ENCODE data around the gene MAPK1.

MAPK1 gene

GRCh38 chr22:21708960-21709359 lies 158.5 kb downstream of the MAPK1 start (continued):
- TF ChIP-seq KLF1 (tag by site-specific recombination; IDR thresholded peaks at IDR 0.05) = no peak

GRCh38 chr22:21707677-21708076 lies 159.8 kb downstream of the MAPK1 start:
- no peak overlapping the region for H3K27ac ChIP-seq (ENCODE audit: extremely low read depth, low read depth, low read length)
- CTCF ChIA-PET = interaction anchor here (0.5 to 3.6 kb wide), 7 partner anchors 17 to 245 kb away, joined by 3 to 19 read pairs (median 5); partner anchors contain the start of gene PPM1F
- H3K9me3 ChIP-seq (ENCODE audit: control insufficient read depth, insufficient read depth, low read depth, low read length) = no peaks in the 10 kb centered on the region
- TF ChIP-seq ZNF366 (tag by site-specific recombination; conservative IDR thresholded peaks at IDR 0.05) (peak; percentile 39; the same call in 1 of the 2 replicates), IKZF3 (tag by site-specific recombination; IDR thresholded peaks at IDR 0.05) (0 out of 2 replicates have a peak, but pooled peaks have one; percentile 18), SCRT2 (tag by site-specific recombination; IDR thresholded peaks at IDR 0.05) (peak; percentile 80), ZNF610 (tag by site-specific recombination; IDR thresholded peaks at IDR 0.05; ENCODE audit: borderline replicate concordance) (no peak), MYNN (tag by site-specific recombination; IDR thresholded peaks at IDR 0.05; ENCODE audit: borderline replicate concordance) (no peak), OSR2 (tag by site-specific recombination; IDR thresholded peaks at IDR 0.05) (peak; percentile 11; the same call in 1 of the 2 replicates), ZNF600 (tag by site-specific recombination; IDR thresholded peaks at IDR 0.05) (no peak), ZNF704 (tag by site-specific recombination; IDR thresholded peaks at IDR 0.05) (no peak), SCRT1 (tag by site-specific recombination; IDR thresholded peaks at IDR 0.05; ENCODE audit: borderline replicate concordance) (peak; percentile 87), ZNF521 (tag by site-specific recombination; IDR thresholded peaks at IDR 0.05) (no peak), WT1 (tag by site-specific recombination; IDR thresholded peaks at IDR 0.05) (no peak), YY2 (tag by site-specific recombination; IDR thresholded peaks at IDR 0.05) (no peak)
- no peak overlapping the region for H3K4me3 ChIP-seq (ENCODE audit: low read depth, low read length)
- no peaks in the 10 kb centered on the region for H3K4me1 ChIP-seq (ENCODE audit: control insufficient read depth, insufficient read depth, low read length)
- POLR2A ChIA-PET = interaction anchor here (1.6 kb wide), 1 partner anchor 28 kb away, joined by 4 read pairs; no protein-coding TSS in a partner anchor
- peaks cover 0 to 8% of the 10 kb centered on the region in 2 experiments; a peak in 1 of 3 replicates for H3K36me3 ChIP-seq (ENCODE audit: control insufficient read depth in 2 of 2, insufficient read depth in 1 of 2, low read length in 2 of 2)

Measured in HEK293 (cell line).